Measurements from ENCODE around the gene SORCS2.

Gene SORCS2

GRCh38 chr4:7185487-7186030, 6.8 kb upstream of the SORCS2 start:
- TF ChIP-seq GATA1 (IDR thresholded peaks at IDR 0.05; ENCODE audit: low read depth, low read length), result no peak
- no peak for TF ChIP-seq POLR2A (IDR thresholded peaks at IDR 0.05; ENCODE audit: low read length)
- no peak for DNase-seq

GRCh38 chr4:7186031-7186430, 6.3 kb upstream of the SORCS2 start:
- DNase-seq, result peak in 1 of 2 experiments; percentile 11
- TF ChIP-seq POLR2A (IDR thresholded peaks at IDR 0.05; ENCODE audit: low read length) (no peak), GATA1 (IDR thresholded peaks at IDR 0.05; ENCODE audit: low read depth, low read length) (no peak)

- TF ChIP-seq POLR2A (IDR thresholded peaks at IDR 0.05; ENCODE audit: low read length) (no peak), GATA1 (IDR thresholded peaks at IDR 0.05; ENCODE audit: low read depth, low read length) (no peak)
- no peak for DNase-seq
These were observed 5.7 kb upstream of the SORCS2 start for GRCh38 chr4:7186516-7187167.

GRCh38 chr4:7187168-7187535, 5.2 kb upstream of the SORCS2 start:
- TF ChIP-seq GATA1 (IDR thresholded peaks at IDR 0.05; ENCODE audit: low read depth, low read length), result no peak
- TF ChIP-seq POLR2A (IDR thresholded peaks at IDR 0.05; ENCODE audit: low read length), result no peak
- no peak for DNase-seq

- TF ChIP-seq GATA1 (IDR thresholded peaks at IDR 0.05; ENCODE audit: low read depth, low read length) (no peak), POLR2A (IDR thresholded peaks at IDR 0.05; ENCODE audit: low read length) (no peak)
These were observed 4.6 kb upstream of the SORCS2 start for GRCh38 chr4:7187691-7188090.

GRCh38 chr4:7189066-7189465, 3.3 kb upstream of the SORCS2 start:
- no peak for DNase-seq
- TF ChIP-seq POLR2A (IDR thresholded peaks at IDR 0.05; ENCODE audit: low read length) (no peak), GATA1 (IDR thresholded peaks at IDR 0.05; ENCODE audit: low read depth, low read length) (no peak)

More at GRCh38 chr4:7187691-7188090, 4.6 kb upstream of the SORCS2 start:
- no peak for DNase-seq

GRCh38 chr4:7189475-7190277, 2.7 kb upstream of the SORCS2 start:
- DNase-seq, result no peak
- TF ChIP-seq GATA1 (IDR thresholded peaks at IDR 0.05; ENCODE audit: low read depth, low read length), result no peak

GRCh38 chr4:7190278-7190594, 2.1 kb upstream of the SORCS2 start:
- DNase-seq, result no peak
- no peak for TF ChIP-seq POLR2A (IDR thresholded peaks at IDR 0.05; ENCODE audit: low read length)
- no peak for TF ChIP-seq GATA1 (IDR thresholded peaks at IDR 0.05; ENCODE audit: low read depth, low read length)

- TF ChIP-seq POLR2A (IDR thresholded peaks at IDR 0.05; ENCODE audit: low read length) (no peak), GATA1 (IDR thresholded peaks at IDR 0.05; ENCODE audit: low read depth, low read length) (no peak)
- no peak for DNase-seq
These were observed 1.4 kb upstream of the SORCS2 start for GRCh38 chr4:7190691-7191545.

- DNase-seq, result no peak
- no peak for TF ChIP-seq GATA1 (IDR thresholded peaks at IDR 0.05; ENCODE audit: low read depth, low read length)
- no peak for TF ChIP-seq POLR2A (IDR thresholded peaks at IDR 0.05; ENCODE audit: low read length)
These were observed 639 bp upstream of the SORCS2 start for GRCh38 chr4:7191546-7192251.

- no peak for DNase-seq
- TF ChIP-seq POLR2A (IDR thresholded peaks at IDR 0.05; ENCODE audit: low read length), result no peak
- no peak for TF ChIP-seq GATA1 (IDR thresholded peaks at IDR 0.05; ENCODE audit: low read depth, low read length)
These were observed 956 bp downstream of the SORCS2 start for GRCh38 chr4:7193030-7193958.
